ENCODE measurements around the gene TXNL4B.

TXNL4B gene

DNA sequence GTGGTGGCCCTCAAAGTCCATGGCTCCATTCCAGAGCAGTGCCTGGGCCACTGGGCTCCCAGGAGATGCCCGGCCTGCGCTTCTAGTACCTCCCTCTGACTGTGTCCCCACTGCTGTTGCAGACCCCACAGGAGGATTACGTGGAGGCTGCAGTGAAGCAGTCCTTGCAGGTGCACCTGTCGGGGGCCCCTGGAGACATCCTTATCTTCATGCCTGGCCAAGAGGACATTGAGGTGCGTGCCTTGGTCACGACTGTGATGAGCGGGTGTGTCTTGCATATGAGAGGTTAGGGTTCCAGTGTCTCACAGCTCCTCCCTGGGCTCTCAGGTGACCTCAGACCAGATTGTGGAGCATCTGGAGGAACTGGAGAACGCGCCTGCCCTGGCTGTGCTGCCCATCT, 11.5 kb upstream of the TXNL4B start:
- no peak for TF ChIP-seq CTCF (IDR thresholded peaks at IDR 0.05)

DNA sequence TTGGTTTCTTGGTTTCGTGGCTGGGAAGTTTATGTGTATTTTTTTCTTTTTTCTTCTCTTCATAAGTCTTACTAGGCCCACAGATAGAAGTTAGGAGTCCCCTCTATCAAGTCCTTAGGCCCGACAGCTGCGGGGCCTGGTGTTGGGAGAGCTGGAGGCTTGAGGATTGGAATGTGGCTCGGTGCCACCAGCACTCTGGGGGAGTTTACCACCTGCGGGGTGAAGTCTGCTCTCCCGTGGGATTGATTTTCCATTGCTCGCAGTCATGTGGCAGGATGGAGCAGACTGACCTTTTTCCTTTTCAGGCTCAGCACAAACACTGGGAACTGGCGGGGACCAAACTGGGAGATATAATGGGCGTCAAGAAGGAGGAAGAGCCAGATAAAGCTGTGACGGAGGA, 7.8 kb upstream of the TXNL4B start:
- no peak for TF ChIP-seq CTCF (IDR thresholded peaks at IDR 0.05)

DNA sequence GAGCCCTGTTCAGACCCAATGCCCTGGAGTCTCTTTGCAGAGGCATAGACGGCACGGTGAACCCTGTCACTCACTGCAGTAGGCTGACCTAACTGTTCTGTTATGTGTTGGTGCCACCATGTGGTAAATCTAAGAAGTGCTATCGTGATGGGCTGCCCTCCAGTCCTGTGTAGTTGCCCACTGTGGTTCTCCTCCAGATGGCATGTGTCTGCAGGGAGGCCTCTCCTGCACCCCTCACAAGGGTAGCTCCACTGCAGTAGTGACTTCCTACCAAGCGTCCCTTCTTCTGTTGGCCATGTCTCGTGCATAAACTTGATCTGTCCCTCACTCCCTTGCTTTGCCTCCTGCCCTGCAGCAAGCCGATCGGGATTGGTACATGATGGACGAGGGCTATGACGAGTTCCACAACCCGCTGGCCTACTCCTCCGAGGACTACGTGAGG, 6.0 kb upstream of the TXNL4B start:
- peak; percentile 68 for TF ChIP-seq CTCF (IDR thresholded peaks at IDR 0.05)

DNA sequence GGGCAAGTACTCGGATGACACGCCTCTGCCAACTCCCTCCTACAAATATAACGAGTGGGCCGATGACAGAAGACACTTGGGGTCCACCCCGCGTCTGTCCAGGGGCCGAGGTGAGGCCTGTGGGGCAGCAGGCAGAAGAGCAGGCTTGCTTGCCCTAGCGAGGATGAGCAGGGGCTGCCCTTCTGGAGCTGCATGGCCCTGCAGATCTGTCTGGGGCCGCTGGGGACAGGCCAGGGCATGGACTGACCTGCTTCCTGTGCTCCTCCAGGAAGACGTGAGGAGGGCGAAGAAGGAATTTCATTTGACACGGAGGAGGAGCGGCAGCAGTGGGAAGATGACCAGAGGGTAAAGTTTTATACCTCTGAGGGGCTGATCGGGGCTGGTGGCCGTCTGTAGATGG, 5.5 kb upstream of the TXNL4B start:
- TF ChIP-seq CTCF (IDR thresholded peaks at IDR 0.05), result no peak

DNA sequence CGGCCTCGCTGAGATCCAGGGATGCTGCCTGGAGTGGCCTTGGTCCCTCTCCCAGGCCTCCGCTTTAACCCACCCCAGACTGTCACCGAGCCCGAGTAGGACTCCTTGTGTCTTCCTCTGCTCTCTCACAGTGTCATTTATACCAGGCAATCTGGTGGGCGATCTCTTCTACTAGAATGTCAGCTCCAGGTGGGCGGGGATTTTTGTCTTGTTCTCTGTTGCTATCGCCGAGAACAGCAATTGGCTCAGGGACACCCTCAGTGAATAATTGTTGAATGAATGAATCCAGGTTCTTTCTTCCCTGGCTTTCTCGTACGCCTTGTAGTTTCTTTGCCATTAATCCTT, 818 bp upstream of the TXNL4B start:
- TF ChIP-seq CTCF (IDR thresholded peaks at IDR 0.05), result no peak

GRCh38 chr16:72092832-72093447, 480 bp downstream of the TXNL4B start:
- no peak for TF ChIP-seq CTCF (IDR thresholded peaks at IDR 0.05)

- no peak for TF ChIP-seq CTCF (IDR thresholded peaks at IDR 0.05)
These were observed 2.2 kb downstream of the TXNL4B start for GRCh38 chr16:72091217-72091616.

DNA sequence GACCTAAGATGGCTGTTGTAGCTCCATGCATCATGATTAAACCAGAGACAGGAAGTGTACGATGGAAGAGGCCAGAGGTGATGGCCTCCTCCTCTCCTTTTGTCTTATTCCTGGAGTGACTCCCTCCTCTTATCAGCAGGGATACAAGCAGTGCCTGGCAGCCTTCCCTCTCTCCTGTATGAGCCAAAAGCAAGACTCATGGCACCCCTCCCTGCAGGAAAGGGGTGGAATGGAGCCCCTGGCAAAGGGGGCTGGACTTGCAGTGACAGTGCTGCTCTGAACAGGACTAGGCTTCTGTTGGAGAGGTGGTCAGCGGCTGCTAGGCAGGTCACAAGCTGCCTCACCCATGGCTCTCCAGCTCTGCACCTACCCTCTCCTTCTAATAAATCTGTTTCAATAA, 8.4 kb downstream of the TXNL4B start:
- TF ChIP-seq CTCF (IDR thresholded peaks at IDR 0.05), result no peak
